Activated CD4-positive, CD25-positive, alpha-beta regulatory T cell (primary cell): ENCODE results near the gene CD300A.

Experiments used
- DNase-seq, 4 experiments: peaks; one replicate each; lab custom pipeline; 2025; lab: John Stamatoyannopoulos, UW

Gene CD300A

GRCh38 chr17:74439691-74440567 is 26.5 kb upstream of the CD300A start:
- no peak for DNase-seq

GRCh38 chr17:74441537-74441936 is 24.9 kb upstream of the CD300A start:
- no peak for DNase-seq

- no peak for DNase-seq
Measured at GRCh38 chr17:74442291-74442669, 24.2 kb upstream of the CD300A start.

GRCh38 chr17:74442670-74443515 is 23.5 kb upstream of the CD300A start:
- no peak for DNase-seq

- DNase-seq, result no peak
Measured at GRCh38 chr17:74443516-74444296, 22.7 kb upstream of the CD300A start.

GRCh38 chr17:74444406-74444805 is 22.0 kb upstream of the CD300A start:
- no peak for DNase-seq

GRCh38 chr17:74445158-74445557 is 21.3 kb upstream of the CD300A start:
- DNase-seq, result no peak

- no peak for DNase-seq
Measured at GRCh38 chr17:74446551-74447500, 19.6 kb upstream of the CD300A start.

- DNase-seq, result no peak
Measured at GRCh38 chr17:74447628-74448159, 18.7 kb upstream of the CD300A start.

- DNase-seq, result no peak
Measured at GRCh38 chr17:74448756-74449155, 17.7 kb upstream of the CD300A start.

GRCh38 chr17:74449306-74449705 is 17.1 kb upstream of the CD300A start:
- DNase-seq, result no peak

GRCh38 chr17:74449773-74450172 is 16.7 kb upstream of the CD300A start:
- DNase-seq, result no peak

GRCh38 chr17:74450231-74450630 is 16.2 kb upstream of the CD300A start:
- DNase-seq, result no peak

- DNase-seq, result no peak
Measured at GRCh38 chr17:74450925-74451403, 15.5 kb upstream of the CD300A start.

- DNase-seq, result no peak
Measured at GRCh38 chr17:74451557-74451956, 14.9 kb upstream of the CD300A start.

GRCh38 chr17:74452033-74452840 is 14.2 kb upstream of the CD300A start:
- no peak for DNase-seq

- no peak for DNase-seq
Measured at GRCh38 chr17:74452841-74453661, 13.4 kb upstream of the CD300A start.

- DNase-seq, result peak in 3 of 4 experiments; percentile 29 to 31 (median 30)
Measured at GRCh38 chr17:74453665-74454196, 12.7 kb upstream of the CD300A start.
